Measurements from ENCODE around the gene ENTHD1.

GRCh38 chr22:39715778-39716495, 177.6 kb downstream of the ENTHD1 start:
- TF ChIP-seq CTCF (IDR thresholded peaks at IDR 0.05): no peak
- no peak for TF ChIP-seq POLR2A (IDR thresholded peaks at IDR 0.05)
